HG03039 (cell line): Measurements from ENCODE around the gene MT1A.

Source experiments
- ATAC-seq: cut with Tn5 transposase; IDR thresholded peaks from one replicate; pipeline ENCODE4 v1.9.1; 2021; ENCODE audit warnings: mild to moderate bottlenecking, moderate library complexity; ENCODE audit not compliant: unreplicated experiment

The MT1A gene

DNA sequence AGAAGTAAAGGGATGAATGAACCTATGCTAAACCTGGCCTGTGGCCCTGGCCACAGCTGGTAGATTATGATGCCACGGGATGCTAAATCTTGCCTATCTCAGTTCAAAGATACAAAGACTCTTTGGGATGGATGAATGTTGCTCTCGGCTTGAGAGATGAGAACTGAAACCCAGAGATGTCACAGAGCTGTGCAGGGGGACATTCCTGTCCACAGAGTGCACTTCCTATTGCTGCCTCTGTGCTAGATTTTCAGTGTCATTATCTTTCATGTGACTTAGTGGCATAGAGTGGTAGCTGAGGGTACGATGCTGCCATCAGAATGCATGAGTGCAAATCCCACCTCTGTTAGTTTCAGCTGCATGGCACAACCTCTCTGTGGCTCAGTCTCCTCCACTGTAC, 8.3 kb upstream of the MT1A start:
- peak; percentile 68 for ATAC-seq

DNA sequence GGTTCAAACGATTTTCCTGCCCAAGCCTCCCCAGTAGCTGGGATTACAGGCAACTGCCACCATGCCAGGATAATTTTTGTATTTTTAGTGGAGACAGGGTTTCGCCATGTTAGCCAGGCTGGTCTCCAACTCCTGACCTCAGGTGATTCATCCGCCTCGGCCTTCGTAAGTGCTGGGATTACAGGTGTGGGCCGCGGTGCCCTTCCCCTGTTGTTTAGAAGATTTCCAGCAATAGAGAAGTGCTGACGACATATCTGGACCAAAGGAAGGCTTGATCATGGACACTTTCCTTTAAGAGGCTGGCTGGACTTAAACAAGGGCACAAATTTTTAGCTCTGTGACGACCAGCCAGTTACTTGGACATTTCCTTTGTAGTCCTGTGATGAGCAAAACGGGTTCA, 7.3 kb upstream of the MT1A start:
- no peak for ATAC-seq

DNA sequence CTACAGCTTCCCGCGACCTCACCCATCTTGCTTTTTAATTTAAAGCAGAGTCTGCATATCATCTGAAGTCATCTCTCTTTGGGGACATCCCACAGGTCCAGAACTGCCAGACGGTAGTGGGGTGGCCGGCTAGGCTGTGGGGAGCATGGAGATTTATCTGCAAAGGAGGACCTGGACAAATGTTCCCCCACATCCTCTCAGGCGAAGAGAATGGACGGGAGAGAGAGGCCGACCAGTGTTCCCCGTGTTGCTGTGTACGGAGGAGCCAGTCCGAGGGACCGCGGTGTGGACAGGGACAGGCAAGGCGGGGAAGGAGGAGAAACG, 6.7 kb upstream of the MT1A start:
- no peak for ATAC-seq

DNA sequence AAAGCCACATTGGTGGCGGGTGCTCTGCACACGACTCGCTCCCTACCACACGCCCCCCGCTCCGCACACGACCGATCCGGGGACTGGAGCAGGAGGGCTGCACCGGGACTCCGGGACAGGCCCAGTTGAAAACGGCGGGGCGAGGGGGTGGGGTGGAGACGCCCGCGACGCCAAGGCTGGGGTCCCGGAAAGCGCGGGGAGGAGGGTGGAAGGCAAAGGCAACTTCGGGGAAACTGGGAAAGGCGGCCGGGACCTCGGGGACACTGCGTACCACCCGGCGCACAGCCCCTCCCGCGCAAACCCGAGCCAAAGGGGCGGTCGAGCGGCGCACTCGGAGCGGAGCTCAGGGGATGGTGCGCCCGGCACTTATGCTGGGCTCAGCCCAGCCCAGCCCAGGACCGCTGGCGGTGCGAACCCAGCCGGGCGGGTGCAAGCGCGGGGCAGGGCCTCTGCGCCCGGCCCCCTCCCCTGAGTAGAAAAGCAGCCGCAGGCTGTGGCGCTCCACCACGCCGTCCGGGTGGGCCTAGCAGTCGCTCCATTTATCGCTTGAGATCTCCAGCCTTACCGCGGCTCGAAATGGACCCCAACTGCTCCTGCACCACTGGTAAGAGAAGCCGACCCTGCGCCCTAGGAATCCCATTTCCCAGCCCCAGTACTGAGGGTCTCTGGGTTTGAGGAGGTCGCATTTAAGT, 6.2 kb upstream of the MT1A start, which contains the start of gene MT1M:
Gene MT1M, plus strand, starts transcription at position 504 of the 692 bp plus-strand sequence. Its CDS starts 73 bp downstream, at position 577.
- ATAC-seq: no peak

DNA sequence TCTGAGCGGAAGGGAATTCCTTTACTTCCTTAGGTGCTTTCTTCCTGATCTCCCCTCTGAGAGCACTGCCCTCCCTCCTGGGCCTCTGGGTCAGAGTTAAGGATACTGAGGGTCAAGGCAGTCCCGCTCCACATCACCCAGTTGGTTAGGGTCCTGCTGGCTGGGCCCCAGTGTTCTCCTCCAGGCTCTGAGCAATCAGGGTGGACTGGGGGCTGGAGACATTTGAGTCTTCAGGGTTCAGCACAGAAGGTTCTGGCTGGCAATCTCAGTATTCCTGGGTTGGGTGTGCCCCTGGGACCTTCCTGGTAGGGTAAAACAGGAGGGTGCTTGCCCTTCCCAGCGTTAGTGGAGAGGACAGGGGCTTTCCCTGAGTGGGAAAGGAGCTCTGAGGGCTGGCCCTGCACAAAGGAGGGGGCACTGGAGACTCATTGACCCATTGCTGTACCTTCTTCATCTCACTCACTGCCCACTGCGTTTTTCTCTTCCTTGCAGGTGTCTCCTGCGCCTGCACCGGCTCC, 5.6 kb upstream of the MT1A start:
- ATAC-seq: no peak

DNA sequence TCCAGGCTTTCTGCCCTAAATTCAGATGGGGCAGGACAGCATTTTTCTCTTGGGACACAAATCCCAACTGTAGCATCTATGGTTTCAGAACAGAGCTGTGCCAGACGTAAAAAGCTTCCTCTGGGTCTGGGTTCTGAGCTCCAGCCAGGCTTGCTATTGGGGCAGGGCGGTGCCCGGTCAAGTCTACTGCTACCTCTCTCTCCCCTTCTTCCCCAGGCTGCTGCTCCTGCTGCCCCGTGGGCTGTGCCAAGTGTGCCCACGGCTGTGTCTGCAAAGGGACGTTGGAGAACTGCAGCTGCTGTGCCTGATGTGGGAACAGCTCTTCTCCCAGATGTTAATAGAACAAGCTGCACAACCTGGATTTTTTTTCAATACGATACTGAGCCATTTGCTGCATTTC, 4.9 kb upstream of the MT1A start:
- no peak for ATAC-seq

DNA sequence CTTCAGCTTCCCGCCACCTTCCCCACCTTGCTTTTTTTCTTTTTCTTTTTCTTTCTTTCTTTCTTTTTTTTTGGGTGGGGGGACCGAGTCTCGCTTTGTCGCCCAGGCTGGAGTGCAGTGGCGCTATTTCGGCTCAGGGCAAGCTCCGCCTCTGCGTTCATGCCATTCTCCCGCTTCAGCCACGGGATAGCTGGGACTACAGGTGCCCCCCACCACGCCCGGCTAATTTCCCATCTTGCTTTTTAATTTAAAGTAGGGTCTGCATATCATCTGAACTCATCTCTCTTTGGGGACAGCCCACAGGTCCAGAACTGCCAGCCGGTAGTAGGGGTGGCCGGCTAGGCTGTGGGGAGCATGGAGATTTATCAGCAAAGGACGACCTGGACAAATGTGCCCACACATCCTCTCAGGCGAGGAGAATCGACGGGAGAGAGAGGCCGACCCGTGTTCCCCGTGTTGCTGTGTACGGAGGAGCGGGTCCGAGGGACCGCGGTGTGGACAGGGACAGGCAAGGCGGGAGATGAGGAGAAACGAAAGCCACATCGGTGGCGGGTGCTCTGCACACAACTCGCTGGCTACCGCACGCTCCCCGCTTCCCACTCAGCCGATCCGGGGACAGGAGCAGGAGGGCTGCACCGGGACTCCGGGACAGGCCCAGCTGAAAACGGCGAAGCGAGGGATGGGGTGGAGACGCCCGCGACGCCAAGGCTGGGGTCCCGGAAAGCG, 3.6 kb upstream of the MT1A start:
- no peak for ATAC-seq

DNA sequence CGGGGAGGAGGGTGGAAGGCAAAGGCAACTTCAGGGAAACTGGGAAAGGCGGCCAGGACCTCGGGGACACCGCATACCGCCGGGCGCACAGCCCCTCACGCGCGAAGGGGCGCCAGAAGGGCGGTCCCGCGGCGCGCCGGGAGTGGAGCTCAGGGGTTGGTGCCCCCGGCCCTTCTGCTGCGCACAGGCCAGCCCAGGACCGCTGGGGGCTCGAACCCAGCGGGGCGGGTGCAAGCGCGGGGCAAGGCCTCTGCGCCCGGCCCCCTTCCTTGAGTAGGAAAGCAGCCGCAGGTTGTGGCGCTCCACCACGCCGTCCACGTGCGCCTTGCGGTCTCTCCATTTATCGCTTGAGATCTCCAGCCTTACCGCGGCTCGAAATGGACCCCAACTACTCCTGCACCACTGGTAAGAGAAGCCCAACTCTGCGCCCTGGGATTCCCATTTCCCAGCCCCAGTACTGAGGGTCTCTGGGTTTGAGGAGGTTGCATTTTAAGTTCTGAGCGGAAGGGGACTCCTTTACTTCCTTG, 3.0 kb upstream of the MT1A start:
- ATAC-seq: no peak

DNA sequence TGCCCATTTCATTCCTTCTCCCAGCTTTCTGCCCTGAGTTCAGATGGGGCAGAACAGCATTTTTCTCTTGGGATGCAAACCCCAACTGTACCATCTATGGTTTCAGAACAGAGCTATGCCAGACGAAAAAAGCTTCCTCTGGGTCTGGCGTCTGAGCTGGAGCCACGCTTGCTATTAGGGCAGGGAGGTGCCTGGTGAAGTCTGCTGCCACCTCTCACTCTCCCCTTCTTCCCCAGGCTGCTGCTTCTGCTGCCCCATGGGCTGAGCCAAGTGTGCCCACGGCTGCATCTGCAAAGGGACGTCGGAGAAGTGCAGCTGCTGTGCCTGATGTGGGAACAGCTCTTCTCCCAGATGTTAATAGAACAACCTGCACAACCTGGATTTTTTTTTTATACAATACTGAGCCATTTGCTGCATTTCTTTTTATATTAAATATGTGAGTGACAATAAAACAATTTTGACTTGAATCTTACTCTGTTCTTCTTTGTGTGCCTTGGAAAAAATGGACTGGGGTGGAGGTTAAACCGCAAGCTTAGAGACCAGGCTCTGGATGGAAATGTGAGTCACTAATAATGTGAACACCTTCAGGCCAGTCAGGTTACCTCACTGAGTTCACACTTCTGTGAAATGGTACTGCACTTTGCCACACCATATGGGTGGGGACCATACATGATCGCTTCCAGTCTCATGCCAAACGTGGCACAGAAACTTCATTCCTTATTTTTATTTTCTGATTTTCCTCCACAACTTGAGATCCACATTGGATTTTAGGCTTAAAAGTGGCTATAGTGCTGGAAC, 1.7 kb upstream of the MT1A start:
- ATAC-seq: no peak

DNA sequence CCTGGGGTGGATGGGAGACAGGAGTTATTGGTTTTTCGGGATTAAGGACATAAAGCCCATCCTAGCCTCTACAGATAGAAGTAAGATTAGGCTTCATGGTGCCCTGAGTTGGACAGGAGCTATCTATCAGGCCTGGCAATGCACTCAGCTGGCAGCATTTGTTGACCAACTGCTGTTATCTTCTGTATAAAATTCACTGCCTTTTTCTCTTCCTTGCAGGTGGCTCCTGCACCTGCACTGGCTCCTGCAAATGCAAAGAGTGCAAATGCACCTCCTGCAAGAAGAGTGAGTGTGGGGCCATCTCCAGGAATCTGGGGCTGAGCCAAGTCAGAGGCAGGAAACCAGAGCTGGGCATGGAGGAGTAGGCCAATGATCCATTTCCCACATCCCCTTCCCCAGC, 579 bp downstream of the MT1A start:
- no peak for ATAC-seq

DNA sequence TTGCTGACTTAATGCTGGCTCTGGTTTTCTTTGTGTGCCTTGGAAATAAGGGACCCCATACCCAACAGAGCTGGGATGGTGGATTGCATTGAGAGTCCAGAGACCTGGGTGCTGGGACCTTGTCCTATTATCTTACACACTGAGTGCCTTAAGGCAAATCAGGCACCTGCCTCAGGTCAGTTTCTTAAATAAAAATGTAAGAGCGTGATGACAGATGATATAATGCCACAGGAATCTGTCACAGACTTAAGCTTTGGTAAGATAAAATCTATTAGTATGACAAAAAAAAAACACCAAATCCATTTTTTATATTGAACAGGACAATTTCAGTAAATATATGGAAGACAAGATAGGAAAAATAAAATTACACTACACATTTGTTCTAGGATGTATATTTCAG, 1.6 kb downstream of the MT1A start:
- no peak for ATAC-seq

DNA sequence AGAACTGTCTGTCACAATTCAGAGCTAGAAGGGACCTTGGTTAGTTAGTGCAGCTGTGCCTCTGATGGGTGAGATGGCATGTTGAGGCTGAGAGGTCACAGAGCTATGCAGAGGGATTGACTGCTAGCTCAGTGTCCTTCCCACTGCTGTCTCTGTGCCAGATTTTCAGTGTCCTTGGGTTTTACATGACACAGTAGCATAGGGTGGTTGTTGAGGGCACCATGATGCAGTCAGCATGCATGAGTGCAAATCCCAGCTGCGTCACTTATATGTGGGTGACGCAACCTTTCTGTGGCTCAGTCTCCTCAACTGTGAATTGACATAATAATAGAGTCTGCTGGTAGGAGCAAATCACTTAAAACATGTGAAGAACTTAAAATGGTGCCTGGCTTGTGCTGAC, 2.7 kb downstream of the MT1A start:
- no peak for ATAC-seq

DNA sequence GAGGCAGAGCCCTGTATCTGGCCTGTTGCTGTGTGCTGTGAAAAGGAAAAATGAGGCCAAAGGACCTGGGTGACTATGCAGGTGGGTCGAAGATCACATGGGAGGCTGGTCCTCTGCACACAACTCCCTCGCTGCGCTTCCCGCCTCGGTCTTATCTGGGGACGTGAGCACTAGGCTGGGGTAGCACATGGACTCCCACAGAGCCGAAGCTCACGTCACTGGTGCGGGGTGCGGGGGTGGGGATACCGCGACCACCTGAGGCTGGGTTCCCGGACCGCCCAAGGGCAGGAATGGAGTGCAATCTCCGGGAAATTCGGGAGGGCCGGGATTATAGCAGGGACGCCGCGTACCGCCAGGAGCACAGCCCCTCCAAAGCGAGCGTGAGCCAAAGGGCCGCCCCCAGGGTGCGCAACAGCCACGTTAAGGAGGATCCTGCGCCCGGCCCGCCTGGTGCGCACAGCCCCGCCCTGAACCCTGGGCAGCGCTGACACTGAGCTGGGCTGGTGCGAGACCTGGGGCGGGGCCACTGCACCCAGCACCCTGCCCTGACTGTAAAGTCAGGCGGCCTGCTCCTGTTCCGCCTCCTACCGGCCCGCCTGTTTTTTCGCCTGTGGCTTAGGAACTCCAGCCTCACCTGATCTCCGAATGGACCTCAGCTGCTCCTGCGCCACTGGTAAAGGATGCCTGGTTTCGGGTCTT, 4.8 kb downstream of the MT1A start:
- ATAC-seq: no peak

DNA sequence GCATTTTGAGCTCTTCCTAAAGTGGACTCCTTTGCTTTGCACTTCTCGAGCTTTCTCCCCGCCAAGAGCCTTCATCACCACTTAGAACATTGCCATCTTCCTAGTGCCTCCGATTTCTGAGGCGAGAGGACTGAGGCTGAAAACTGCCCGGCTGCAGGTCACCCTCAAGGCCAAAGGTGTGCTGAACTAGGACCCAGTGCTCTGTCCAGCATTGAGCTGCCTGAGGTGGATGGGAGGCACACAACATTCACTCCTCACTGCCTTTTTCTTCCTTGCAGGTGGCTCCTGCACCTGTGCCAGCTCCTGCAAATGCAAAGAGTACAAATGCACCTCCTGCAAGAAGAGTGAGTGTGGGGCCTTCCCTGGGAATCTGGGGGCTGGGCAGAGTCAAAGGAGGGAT, 5.4 kb downstream of the MT1A start:
- ATAC-seq: no peak

DNA sequence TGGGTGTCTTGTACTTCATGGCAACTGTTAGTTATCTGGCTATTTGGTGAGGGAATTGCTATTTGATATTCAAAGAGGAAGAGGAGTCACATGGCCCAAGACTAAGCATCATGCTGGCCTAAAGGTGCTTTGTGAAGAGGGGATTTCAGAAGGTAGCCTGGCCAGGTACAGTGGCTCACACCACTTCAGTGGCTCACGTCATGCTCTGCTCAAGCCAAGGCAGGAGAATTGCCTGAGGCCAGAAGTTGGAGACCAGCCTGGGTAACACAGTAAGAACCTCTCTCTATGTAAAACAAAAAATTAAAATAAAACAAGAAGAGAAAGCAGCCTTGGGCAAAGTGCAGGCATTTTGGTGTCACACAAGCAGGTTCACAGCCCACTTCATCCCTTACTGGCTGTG, 6.8 kb downstream of the MT1A start:
- ATAC-seq: no peak

DNA sequence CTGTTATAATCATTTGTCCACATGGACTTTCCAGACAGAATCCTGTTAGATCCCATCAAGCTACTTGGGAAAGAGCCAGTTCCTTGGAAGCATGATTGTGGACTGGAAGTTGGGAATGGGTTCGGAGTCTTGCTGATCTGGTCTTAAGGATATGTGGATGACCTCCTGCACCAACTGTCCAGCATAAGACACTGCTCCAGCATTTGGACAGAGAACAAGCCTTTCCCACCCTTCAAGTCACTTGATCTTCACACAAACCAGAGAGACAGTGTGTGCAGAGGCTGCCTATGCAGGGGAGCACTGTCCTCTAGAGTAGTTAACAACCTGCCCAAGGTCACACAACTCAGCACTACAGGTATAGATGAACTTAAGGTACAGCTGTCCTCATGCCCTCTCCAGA, 7.4 kb downstream of the MT1A start:
- no peak for ATAC-seq

DNA sequence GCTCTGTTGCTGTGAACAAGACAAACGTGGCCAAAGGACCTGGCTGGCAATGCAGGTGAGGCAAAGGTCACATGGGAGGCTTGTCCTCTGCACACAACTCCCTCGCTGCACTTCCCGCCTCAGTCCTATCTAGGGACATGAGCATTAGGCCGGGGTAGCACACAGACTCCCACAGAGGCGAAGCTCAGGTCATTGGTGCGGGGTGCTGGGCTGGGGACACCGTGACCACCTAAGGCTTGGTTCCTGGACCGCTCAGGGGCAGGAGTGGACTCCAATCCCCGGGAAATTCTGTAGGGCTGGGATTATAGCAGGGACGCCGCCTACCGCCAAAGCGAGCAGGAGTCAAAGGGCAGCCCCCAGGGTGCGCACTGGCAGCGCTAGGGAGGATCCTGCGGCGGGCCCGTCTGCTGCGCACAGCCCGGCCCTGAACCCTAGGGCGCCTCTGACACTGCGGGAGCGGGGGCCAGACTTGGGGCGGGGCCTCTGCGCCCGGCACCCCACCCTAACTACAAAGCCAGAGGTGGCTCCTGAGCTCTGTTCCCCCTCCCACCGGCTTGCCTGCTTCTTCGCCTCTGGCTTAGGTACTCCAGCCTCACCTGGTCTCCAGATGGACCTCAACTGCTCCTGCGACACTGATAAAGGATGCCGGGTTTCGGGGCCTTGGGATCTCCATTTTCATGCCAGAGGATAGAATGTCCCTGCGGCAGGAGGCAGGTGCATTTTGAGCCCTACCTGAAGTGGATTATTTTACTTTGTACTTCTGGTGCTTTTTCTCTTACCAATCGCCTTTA, 9.4 kb downstream of the MT1A start:
- ATAC-seq: no peak

DNA sequence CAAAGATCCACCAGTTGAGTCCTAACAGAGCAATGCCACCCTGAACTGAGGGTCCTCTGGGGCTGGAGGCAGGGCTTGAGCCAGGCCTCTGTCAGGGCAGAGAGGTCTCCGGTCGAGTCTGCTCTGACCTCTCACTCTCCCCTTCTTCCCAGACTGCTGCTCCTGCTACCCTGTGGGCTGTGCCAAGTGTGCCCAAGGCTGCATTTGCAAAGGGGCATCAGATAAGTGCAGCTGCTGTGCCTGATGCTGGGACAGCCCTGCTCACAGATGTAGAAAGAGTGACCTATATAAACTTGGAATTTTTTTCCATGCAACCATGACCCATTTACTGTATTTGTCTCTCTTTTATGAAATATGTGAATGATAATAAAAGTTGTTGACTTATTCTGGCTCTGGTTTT, 10.8 kb downstream of the MT1A start:
- no peak for ATAC-seq

DNA sequence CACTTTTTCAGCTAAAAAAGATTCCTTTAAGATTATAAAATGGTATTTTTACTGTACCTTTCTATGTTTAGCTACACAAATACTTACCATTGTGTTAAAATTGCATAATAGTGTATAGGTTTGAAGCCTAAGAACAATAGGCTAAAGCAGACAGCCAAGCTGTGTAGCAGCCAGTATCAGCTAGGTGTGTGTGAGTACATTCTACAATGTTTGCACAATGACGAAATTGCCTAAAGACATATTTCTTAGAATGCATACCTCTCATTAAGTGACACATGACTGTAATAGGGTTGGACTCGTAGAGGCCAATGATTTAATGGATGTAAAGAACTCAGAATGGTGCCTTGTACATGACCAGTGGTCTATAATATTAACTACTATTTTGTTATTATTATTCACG, 11.4 kb downstream of the MT1A start:
- ATAC-seq: no peak

DNA sequence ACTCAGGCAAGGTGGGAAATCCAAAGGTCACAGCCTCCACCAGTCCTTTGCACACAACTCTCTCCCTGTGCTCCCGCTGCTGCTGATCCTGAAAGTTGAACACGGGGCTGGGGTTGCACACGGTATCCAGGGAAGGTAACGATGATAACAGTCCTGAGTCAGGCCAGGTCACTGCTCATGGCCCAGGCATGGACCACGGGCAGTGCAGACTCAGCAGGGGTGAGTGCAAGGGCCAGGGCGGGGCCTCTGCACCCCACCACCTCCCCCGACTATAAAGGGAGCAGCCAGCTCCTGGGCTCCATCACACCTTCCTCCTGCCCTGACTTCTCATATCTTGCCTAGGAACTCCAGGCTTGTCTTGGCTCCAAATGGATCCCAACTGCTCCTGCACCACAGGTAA, 13.1 kb downstream of the MT1A start, which contains the start of gene MT1B:
Gene MT1B, plus strand, starts transcription at position 301 of the 400 bp plus-strand sequence. Its CDS starts 68 bp downstream, at position 369.
- ATAC-seq: no peak
